ENCODE results near the gene CDH13.

The CDH13 gene

GRCh38 chr16:83205896-83206295 is 579.1 kb downstream of the CDH13 start:
- DNase-seq: no peak

- DNase-seq: no peak
Measured at GRCh38 chr16:83206426-83206825, 579.7 kb downstream of the CDH13 start.

- DNase-seq: no peak
Measured at GRCh38 chr16:83211711-83212110, 584.9 kb downstream of the CDH13 start.

DNA sequence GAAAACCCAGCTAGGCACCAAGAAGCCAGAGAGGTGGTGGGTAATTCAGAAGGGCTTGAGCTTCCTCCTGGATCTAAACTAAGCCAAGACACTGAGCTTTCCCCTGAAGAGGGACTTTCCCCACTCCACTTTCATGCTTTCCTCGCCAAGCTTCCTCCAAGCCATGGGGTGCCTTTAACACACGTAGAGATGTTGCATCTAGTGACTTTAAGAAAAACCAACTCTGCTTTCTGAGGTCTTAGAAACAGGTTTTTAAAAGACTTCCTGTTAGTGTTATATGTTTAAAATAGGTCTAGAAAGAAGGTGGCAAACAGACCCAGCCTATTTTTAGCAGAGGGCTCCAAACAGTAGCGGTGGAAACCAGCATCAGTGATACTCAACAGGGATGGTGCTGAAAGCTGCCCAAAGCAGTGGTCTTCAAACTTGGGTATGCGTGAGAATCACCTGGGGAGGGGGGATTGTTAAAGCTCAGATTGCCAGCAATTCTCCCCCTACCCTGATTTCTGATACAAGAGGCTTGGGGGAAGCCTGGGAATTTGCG is 585.6 kb downstream of the CDH13 start:
- DNase-seq: no peak

DNA sequence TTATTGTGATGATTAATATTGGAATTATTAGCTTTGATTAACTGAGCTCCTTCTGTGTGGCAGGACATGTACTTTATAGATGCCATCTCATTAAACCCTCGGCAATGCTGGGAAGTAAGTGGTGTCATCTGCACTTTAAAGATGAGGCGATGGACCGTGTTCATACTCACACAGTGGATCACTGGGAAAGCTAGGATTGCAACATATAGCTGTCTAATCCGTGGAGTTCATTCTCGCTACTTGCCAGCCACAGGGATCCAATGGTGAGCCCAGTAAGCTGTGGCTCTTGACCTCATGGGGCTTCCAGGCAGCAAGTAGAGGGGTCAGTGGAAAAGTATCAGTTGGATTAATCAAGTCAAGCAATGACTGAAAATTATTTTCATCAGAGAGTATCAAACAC is 587.9 kb downstream of the CDH13 start:
- no peak for DNase-seq

- no peak for DNase-seq
Measured at GRCh38 chr16:83215406-83216001, 588.7 kb downstream of the CDH13 start.

GRCh38 chr16:83219285-83219684 is 592.5 kb downstream of the CDH13 start:
- no peak for DNase-seq

DNA sequence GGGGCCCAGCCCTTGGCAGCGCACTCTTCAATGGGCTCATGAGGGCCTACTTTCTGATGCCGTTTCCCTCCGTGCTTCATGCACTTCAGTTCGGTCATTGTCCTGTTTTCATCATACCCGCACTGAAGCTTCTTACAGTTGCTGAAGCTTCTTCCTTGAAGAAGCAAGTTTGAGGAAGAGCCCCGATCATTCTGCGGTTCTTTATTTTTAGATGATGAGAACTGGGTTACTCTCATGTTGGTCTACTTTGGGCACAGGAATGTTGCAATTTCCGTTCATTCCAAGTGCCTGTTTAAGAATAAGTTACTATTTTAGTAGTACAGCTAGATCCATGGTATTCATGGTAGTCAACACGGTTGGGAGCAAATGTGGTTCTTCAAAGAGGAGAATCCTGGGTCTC is 593.3 kb downstream of the CDH13 start:
- DNase-seq: no peak

GRCh38 chr16:83224642-83225041 is 597.9 kb downstream of the CDH13 start:
- DNase-seq: no peak

DNA sequence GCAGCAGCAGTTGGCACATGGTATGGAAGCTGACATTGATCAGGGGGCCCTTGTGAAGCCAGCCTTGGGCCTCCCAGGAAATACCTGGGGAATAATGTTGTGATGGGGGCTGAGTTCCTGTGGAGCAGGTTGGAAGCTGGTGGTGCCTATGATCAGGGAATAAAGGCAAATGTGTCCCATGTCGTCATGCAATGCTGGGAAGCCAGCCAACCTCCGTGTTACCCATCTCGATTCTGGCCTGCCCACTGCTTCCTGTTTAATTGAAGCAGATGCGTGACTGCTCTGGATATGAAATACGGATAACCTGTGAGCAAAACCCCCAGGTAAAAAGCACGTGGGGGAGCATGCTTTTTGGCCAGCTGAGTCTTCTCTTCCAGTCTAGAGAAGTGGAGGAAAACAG is 600.6 kb downstream of the CDH13 start:
- DNase-seq: no peak

DNA sequence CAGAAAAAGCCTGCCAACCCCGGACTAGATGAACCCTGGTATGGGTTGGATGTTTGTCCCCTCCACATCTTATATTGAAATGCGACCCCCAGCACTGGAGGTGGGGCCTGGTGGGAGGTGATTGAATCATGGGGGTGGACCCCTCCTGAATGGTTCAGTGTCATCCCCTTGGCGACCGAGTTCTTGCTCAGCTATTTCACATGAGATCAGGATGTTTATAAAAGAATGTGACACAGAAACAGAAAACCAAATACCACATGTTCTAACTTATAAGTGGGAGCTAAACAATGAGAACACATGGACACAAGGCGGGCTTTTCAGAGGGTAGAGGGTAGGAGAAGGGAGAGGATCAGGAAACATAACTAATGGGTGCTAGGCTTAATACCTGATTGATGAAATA is 605.0 kb downstream of the CDH13 start:
- DNase-seq: no peak

DNA sequence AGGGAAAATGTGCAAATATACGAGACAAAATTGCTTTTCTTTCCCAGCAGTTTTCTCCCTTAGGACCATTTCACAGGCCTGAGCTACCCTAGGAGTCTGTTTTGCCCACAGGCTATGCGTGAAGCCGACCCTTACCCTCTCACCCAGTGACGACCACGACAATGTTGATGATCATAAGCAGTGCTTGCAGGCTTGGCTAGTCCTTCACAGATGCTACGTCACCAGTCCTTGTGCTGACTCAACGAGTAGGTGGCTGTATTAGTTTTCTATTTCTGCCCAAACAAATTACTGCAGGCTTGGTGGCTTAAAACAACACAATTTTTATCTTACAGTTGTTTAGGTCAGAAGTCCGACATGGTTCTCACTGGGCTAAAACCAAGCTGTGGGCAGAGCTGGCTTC is 606.4 kb downstream of the CDH13 start:
- DNase-seq: no peak

- no peak for DNase-seq
Measured at GRCh38 chr16:83238949-83239691, 612.4 kb downstream of the CDH13 start.

- DNase-seq: no peak
Measured at GRCh38 chr16:83244057-83244456, 617.3 kb downstream of the CDH13 start.

DNA sequence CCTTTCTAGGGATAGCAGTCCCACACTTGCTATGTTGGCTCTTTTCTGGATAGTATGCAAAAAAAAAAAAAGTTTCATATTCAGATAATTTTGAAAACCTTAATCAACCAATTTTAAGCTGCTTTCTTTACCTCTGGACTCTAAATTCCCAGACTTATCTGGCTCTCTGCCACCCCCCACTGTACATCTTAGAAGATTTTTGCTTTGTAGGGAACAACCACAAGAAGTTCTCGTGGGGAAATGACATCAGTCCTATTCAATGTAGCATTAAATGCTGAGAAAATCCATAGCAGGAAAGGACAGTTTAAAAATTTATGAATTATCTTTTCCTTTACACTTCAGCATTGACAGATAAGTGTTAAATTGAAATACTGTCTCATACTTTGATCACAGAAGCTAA is 618.3 kb downstream of the CDH13 start:
- no peak for DNase-seq

- DNase-seq: no peak
Measured at GRCh38 chr16:83247767-83248372, 621.1 kb downstream of the CDH13 start.

GRCh38 chr16:83248735-83249463 is 622.1 kb downstream of the CDH13 start:
- DNase-seq: no peak

DNA sequence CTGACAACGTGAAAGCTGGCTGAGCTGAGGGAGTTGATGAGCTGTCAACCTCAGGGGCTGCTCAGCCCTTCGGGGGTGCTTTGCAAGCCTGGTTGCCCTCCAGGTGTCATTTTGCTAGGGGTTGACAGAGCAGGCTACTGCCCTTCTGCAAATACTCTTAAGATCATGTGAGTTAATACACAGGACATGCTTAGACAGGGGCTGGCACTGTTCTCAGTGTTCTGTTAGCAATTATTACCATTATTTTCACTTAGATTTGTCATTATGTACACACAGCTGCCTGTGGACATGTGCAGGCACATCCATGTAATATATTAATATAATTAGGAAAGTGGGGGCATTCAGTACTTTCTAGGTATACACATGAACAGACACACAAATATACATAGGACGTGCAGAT is 626.8 kb downstream of the CDH13 start:
- DNase-seq: no peak

GRCh38 chr16:83258366-83258928 is 631.7 kb downstream of the CDH13 start:
- DNase-seq: no peak

- DNase-seq: no peak
Measured at GRCh38 chr16:83266848-83267553, 640.2 kb downstream of the CDH13 start.

GRCh38 chr16:83268169-83268568 is 641.4 kb downstream of the CDH13 start:
- DNase-seq: no peak

DNA sequence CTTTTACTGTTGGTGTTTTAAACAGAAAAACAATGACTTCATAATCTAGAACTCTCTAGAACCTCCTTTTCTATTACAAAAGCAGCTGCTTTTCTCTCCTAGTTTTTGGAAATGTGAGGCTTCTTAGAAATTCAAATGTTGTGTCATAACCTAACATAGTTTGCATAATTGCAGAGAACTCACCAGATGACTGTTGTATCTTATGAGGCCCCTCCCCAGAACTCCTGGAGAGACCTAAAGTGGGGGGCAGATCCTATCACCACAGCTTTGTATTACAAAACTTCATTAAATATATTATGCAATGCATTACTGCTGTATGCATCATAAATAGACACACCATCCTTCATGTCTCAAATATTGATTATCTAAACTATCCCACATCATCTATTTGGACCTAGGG is 642.3 kb downstream of the CDH13 start:
- no peak for DNase-seq

GRCh38 chr16:83269541-83269940 is 642.8 kb downstream of the CDH13 start:
- DNase-seq: no peak
